LNCAP (cell line): Measurements from ENCODE around the gene ZDHHC5.

Experiments
- CTCF ChIP-seq: fragments of 450-650 bp; IDR thresholded peaks from 2 replicates; pipeline ENCODE4 v1.5.1; 2017; ENCODE audit warnings: mild to moderate bottlenecking

The ZDHHC5 gene

DNA sequence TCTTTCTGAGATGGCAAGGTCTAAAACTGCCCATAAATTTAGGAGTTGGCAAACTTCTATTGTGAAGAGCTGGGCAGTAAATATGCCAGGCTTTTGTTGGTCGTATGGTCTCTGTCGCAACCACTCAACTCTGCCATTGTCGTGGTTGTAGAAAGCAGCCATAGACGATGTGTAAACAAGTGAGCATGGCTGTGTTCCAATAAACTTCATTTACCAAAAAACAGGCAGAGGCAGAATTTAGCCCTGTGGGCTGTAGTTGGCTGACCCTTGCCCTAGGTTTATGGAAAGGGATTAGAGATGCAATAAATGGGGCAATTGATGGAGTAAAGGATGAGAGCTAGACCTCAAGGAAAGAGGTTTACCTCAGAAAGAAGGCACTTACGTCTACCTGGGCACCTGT lies 35.8 kb upstream of the ZDHHC5 start:
- TF ChIP-seq CTCF: no peak

- TF ChIP-seq CTCF: no peak
These were observed 34.4 kb upstream of the ZDHHC5 start for GRCh38 chr11:57633394-57634070.

DNA sequence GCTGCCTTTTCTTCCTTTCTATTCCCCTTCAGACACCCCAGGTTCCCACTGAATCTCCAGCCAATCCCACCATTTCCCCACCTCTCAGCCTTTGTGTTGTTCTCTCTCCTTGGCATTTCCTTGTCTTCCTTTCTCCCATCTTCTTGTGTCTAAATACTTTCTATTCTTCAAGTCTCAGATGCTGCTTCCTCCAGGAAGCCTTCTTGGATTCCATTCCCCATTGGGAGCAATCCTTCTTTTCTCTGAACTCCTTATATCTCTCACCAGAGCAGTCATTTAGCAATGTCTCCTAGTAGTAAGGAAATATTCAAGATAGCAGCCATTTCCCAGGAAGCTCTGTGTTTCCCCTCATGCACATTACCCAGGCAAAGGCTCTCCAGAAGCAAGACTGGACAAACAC lies 33.6 kb upstream of the ZDHHC5 start:
- TF ChIP-seq CTCF: no peak

DNA sequence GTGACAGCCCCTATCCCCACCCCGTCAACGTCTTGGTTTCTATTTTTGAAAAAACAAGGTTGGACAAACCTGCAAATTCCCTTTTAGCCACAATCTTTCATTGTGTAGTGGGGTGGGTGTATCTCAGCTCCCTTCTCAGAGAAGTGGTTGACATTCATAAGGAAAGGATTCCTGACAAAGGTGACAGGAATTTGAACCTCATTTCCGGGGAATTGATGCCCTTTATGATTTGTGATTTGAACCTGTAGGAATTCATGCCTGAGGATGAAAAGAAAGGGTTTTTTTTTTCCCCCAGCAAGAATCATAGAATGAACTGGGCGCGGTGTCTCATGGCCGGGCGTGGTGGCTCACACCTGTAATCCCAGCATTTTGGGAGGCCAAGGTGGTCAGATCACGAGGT lies 32.7 kb upstream of the ZDHHC5 start:
- no peak for TF ChIP-seq CTCF

DNA sequence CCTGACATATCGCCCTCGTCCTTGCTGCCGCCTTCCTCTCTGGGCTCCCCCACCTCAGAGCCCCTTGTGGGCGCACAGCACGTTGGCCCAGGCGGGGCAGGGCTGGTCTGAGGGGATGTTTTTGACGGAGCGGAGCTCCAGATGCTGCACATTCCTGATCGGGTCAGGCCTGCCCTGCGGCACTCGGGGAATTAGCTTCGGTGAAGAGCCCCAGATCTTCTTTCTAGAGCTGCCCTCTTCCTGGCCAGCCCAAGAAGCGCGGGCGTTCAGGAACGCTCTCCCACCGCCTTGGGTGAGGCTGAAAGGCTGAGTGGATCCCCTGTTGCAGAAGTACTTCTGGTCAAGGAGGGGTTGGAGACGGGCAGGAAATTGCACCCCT lies 30.3 kb upstream of the ZDHHC5 start:
- no peak for TF ChIP-seq CTCF

DNA sequence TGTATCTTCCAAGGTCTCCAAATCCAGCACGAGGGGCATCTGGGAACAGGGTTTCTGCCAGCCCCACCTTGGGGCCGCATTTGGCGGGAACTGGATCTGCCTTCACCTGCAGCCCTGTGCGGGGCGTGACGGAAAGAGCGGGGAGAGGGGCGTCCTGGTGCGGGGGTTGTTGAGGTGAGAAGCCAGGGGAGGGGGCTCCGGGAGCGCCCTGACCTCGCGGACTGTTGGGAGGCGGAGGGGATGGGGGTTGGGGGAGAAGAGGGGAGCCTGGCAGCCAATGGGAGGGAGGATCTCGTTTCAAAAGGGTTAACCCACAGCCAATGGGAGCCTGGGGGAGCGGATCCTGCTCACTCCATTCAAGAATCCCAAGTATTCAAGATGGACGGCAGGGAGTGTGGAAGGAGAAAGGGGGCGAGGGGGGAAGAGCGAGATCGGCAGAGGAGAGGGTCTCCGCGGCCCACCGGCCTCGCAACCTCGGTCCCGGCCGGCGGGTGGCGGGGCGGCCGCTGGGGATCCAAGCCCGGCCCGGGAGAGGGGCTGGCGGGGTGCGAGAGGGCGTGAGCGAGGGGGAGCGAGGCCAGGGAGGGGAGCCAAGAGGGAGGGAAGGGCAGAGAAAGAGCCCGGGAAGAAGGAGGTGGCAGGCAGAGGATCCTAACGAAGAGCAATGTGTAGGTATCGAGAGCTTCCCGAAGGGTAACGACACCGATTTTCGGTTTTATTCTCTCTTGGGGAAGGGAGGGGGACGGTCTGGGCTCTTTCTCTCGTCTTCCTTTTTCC lies 29.7 kb upstream of the ZDHHC5 start:
- no peak for TF ChIP-seq CTCF

DNA sequence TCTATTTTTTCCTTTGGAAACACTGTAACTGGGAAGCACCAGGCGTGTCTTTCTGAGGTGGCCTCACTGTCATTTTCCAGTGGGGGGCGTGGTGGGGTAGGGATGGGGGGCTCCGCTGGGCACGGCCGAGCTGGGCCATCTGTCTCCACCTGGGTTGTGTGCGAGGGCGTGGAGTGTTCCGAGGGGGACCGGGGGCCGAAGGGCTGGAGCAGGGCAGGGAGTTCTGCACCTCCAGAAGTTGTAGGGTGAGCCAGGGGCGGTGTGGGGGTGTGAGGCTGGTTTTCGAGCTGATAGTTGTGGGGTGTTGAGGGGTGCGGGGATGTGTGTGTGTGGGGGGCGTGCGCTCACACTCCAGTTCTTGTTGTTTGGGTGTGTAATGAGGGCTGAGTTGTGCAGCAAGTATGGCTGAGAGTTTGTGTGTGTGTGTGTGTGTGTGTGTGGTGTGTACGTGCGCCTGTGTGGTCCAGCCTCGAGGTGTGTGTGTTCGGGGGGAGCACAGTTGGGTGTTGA lies 29.0 kb upstream of the ZDHHC5 start:
- no peak for TF ChIP-seq CTCF
